Measurements from ENCODE around the gene RPL10A. TPM values are rescaled to one million over a fixed set of nuclear protein-coding genes. Genes with fewer than 3 reads are reported as not detected.
A peak's percentile ranks its signal among the peaks of the same experiment; 100 is the strongest.
"Not testable (repeated sequence)": the region's sequence is repeated elsewhere in the genome, so short reads cannot be mapped to it uniquely, and the experiment has no call there.

The RPL10A gene
- total and polyA plus RNA-seq, 7 experiments from 2014 or later, result 1,203 to 2,381 (median 1,713) TPM

- H3K4me1 ChIP-seq (ENCODE audit: control insufficient read depth in 2 of 2, insufficient read depth in 2 of 2, low read length in 2 of 2), result no peaks in the 10 kb centered on the region
- H3K27ac ChIP-seq (ENCODE audit: low read depth, low read length), result no peak overlapping the region
- H3K9me3 Mint-ChIP-seq, result peaks cover 0 to 26% (median 15%) of the 10 kb centered on the region in 11 donors
- no peaks in the 10 kb centered on the region for H3K27me3 Mint-ChIP-seq
- no peak overlapping the region for H3K4me3 Mint-ChIP-seq
- H3K4me3 ChIP-seq (ENCODE audit: low read length), result no peak overlapping the region
- intact Hi-C loops (cut with micrococcal nuclease), result no loop called here
- no peak for DNase-seq
- peaks cover 19 to 40% (median 28%) of the 10 kb centered on the region in 5 donors for H3K36me3 Mint-ChIP-seq
- H3K27me3 ChIP-seq (ENCODE audit: control insufficient read depth in 2 of 2, insufficient read depth in 2 of 2, low read length in 2 of 2), result no peaks in the 10 kb centered on the region
- peaks cover 0 to 23% (median 0%) of the 10 kb centered on the region in 3 experiments for H3K9me3 ChIP-seq (ENCODE audit: control insufficient read depth in 2 of 3, low read length in 3 of 3)
- H3K27ac Mint-ChIP-seq, result peak overlapping the region in 1 of 9 donors; percentile 4
- H3K4me1 Mint-ChIP-seq, result peaks cover 0 to 7% (median 0%) of the 10 kb centered on the region in 7 donors
- H3K36me3 ChIP-seq (ENCODE audit: control insufficient read depth in 2 of 3, insufficient read depth in 3 of 3, low read length in 3 of 3), result peaks cover 0 to 53% (median 10%) of the 10 kb centered on the region in 3 experiments
- POLR2A ChIA-PET, result no interaction called here
- no peak for ATAC-seq
- CTCF ChIA-PET, result interaction anchor here (1.4 kb wide), 1 partner anchor 9 kb away, joined by 6 read pairs; no protein-coding TSS in a partner anchor
These were observed 40.3 kb upstream of the RPL10A start for GRCh38 chr6:35427851-35428321.

DNA sequence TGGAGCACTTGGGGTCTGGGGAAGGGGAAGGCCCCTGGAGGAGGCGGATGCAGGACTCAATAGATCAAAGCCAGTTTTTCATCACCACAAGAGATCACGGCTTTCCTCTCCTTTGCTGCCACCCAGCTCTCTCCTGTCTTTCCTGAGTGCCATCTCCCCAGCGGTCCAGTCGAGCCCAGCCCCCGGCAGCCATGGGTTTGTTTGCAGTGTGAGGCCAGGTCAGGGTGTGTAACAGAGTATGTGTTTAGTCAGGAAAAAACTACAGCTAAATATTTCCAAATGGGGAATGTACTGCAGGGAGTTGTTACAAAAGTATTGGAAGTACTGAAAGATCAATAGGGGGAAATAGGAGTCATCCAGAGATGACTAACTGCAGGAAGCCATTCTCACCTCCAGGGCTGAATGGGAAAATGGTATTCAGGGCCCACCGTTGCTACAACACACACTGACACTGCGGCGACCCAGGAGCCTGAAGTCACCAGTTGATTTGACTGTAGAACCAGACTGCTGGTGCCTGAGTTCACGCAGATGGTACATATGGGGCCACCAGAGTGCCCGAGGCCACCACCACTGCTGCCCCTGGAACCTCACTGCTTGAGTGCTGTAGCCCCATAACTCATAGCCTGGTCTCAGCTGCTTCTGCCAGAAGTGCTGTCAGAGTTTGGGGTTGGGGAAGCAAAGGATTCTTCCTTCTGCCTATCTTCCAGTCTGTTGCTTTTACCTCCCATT, 39.6 kb upstream of the RPL10A start:
- Mint-ChIP-seq H3K36me3 (peaks cover 19 to 39% (median 28%) of the 10 kb centered on the region in 5 donors), H3K27me3 (no peaks in the 10 kb centered on the region), H3K4me1 (peaks cover 0 to 7% (median 0%) of the 10 kb centered on the region in 7 donors), H3K27ac (no peak overlapping the region), H3K9me3 (peaks cover 0 to 26% (median 15%) of the 10 kb centered on the region in 11 donors), H3K4me3 (peak overlapping the region in 1 of 10 donors; percentile 20)
- H3K36me3 ChIP-seq (ENCODE audit: control insufficient read depth in 2 of 3, insufficient read depth in 3 of 3, low read length in 3 of 3), result peaks cover 0 to 51% (median 10%) of the 10 kb centered on the region in 3 experiments
- H3K27ac ChIP-seq (ENCODE audit: low read depth, low read length), result no peak overlapping the region
- DNase-seq, result no peak
- intact Hi-C loops (cut with micrococcal nuclease), result no loop called here
- peaks cover 0 to 23% (median 0%) of the 10 kb centered on the region in 3 experiments for H3K9me3 ChIP-seq (ENCODE audit: control insufficient read depth in 2 of 3, low read length in 3 of 3)
- ChIA-PET POLR2A (interaction anchor here (0.6 kb wide), 1 partner anchor 475 kb away, joined by 3 read pairs; no protein-coding TSS in a partner anchor), CTCF (interaction anchor here (1.4 kb wide), 1 partner anchor 9 kb away, joined by 6 read pairs; no protein-coding TSS in a partner anchor)
- ATAC-seq, result no peak
- no peaks in the 10 kb centered on the region for H3K4me1 ChIP-seq (ENCODE audit: control insufficient read depth in 2 of 2, insufficient read depth in 2 of 2, low read length in 2 of 2)
- no peak overlapping the region for H3K4me3 ChIP-seq (ENCODE audit: low read length)
- H3K27me3 ChIP-seq (ENCODE audit: control insufficient read depth in 2 of 2, insufficient read depth in 2 of 2, low read length in 2 of 2), result no peaks in the 10 kb centered on the region

- Histone ChIP-seq H3K9me3 (ENCODE audit: control insufficient read depth in 2 of 3, low read length in 3 of 3) (peaks cover 0 to 23% (median 0%) of the 10 kb centered on the region in 3 experiments), H3K36me3 (ENCODE audit: control insufficient read depth in 2 of 3, insufficient read depth in 3 of 3, low read length in 3 of 3) (peaks cover 0 to 42% (median 1%) of the 10 kb centered on the region in 3 experiments), H3K27me3 (ENCODE audit: control insufficient read depth in 2 of 2, insufficient read depth in 2 of 2, low read length in 2 of 2) (no peaks in the 10 kb centered on the region), H3K4me3 (ENCODE audit: low read length) (no peak overlapping the region), H3K27ac (ENCODE audit: low read depth, low read length) (no peak overlapping the region), H3K4me1 (ENCODE audit: control insufficient read depth in 2 of 2, insufficient read depth in 2 of 2, low read length in 2 of 2) (no peaks in the 10 kb centered on the region)
- Mint-ChIP-seq H3K4me3 (no peak overlapping the region), H3K27ac (no peak overlapping the region), H3K9me3 (peaks cover 0 to 26% (median 15%) of the 10 kb centered on the region in 11 donors), H3K27me3 (no peaks in the 10 kb centered on the region), H3K4me1 (peaks cover 0 to 7% (median 0%) of the 10 kb centered on the region in 7 donors), H3K36me3 (peaks cover 18 to 39% (median 28%) of the 10 kb centered on the region in 5 donors)
- intact Hi-C loops (cut with micrococcal nuclease), result no loop called here
- POLR2A ChIA-PET, result no interaction called here
- ATAC-seq, result no peak
- DNase-seq, result no peak
- CTCF ChIA-PET, result no interaction called here
These were observed 38.7 kb upstream of the RPL10A start for GRCh38 chr6:35429463-35429862.

DNA sequence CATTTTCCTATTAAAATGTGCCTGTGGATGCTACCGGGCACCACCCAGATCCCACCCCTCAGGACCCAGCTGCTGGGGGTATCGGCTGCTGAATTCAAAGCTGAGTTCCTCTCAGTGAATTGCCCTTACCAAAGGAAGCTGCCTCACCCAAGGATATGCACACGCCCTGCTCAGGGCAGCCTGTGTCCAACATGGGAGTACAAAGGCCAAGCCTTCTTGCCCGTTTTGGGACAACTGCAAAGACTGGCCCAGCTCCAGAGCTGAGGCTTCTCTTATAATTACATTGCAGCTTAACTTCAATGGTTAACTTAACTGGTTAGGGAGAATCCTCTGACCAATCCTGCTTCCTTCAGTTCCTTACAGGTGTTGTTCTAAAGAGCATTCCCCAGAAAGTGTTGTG, 35.9 kb upstream of the RPL10A start:
- intact Hi-C loops (cut with micrococcal nuclease), result no loop called here
- CTCF ChIA-PET, result no interaction called here
- no peaks in the 10 kb centered on the region for H3K4me1 ChIP-seq (ENCODE audit: control insufficient read depth in 2 of 2, insufficient read depth in 2 of 2, low read length in 2 of 2)
- DNase-seq (no peak), ATAC-seq (no peak)
- no peak overlapping the region for H3K27ac ChIP-seq (ENCODE audit: low read depth, low read length)
- Mint-ChIP-seq H3K36me3 (peaks cover 5 to 21% (median 9%) of the 10 kb centered on the region in 5 donors), H3K27me3 (no peaks in the 10 kb centered on the region), H3K4me3 (no peak overlapping the region), H3K27ac (no peak overlapping the region), H3K9me3 (peaks cover 0 to 26% (median 15%) of the 10 kb centered on the region in 11 donors), H3K4me1 (no peaks in the 10 kb centered on the region)
- H3K27me3 ChIP-seq (ENCODE audit: control insufficient read depth in 2 of 2, insufficient read depth in 2 of 2, low read length in 2 of 2), result no peaks in the 10 kb centered on the region
- POLR2A ChIA-PET, result no interaction called here
- peaks cover 0 to 15% (median 0%) of the 10 kb centered on the region in 3 experiments for H3K36me3 ChIP-seq (ENCODE audit: control insufficient read depth in 2 of 3, insufficient read depth in 3 of 3, low read length in 3 of 3)
- peaks cover 0 to 23% (median 0%) of the 10 kb centered on the region in 3 experiments for H3K9me3 ChIP-seq (ENCODE audit: control insufficient read depth in 2 of 3, low read length in 3 of 3)
- H3K4me3 ChIP-seq (ENCODE audit: low read length), result no peak overlapping the region

DNA sequence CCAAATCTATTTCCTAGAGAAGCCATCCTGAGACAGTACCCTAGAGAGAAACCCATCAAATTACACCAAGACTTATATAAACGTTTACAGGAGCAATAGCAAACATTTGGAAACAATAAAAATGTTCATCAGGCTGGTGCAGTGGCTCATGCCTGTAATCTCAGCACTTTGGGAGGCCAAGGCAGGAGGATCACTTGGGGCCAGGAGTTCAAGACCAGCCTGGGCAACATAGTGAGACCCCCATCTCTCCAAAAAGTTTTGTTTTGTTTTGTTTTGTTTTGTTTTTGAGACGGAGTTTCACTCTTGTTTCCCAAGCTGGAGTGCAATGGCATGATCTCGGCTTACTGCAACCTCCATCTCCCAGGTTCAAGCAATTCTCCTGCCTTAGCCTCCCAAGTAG, 35.5 kb upstream of the RPL10A start:
- H3K27me3 Mint-ChIP-seq; ATAC-seq; H3K4me1 Mint-ChIP-seq; DNase-seq; H3K27ac ChIP-seq (ENCODE audit: low read depth, low read length); H3K27me3 ChIP-seq (ENCODE audit: control insufficient read depth in 2 of 2, insufficient read depth in 2 of 2, low read length in 2 of 2); H3K4me3 Mint-ChIP-seq; POLR2A ChIA-PET; H3K4me1 ChIP-seq (ENCODE audit: control insufficient read depth in 2 of 2, insufficient read depth in 2 of 2, low read length in 2 of 2); H3K27ac Mint-ChIP-seq; CTCF ChIA-PET; intact Hi-C loops (cut with micrococcal nuclease); H3K4me3 ChIP-seq (ENCODE audit: low read length): not testable (repeated sequence)
- peaks cover 0 to 11% (median 0%) of the 10 kb centered on the region in 3 experiments for H3K36me3 ChIP-seq (ENCODE audit: control insufficient read depth in 2 of 3, insufficient read depth in 3 of 3, low read length in 3 of 3)
- peaks cover 5 to 19% (median 9%) of the 10 kb centered on the region in 5 donors for H3K36me3 Mint-ChIP-seq
- peaks cover 0 to 23% (median 0%) of the 10 kb centered on the region in 3 experiments for H3K9me3 ChIP-seq (ENCODE audit: control insufficient read depth in 2 of 3, low read length in 3 of 3)
- peaks cover 0 to 26% (median 15%) of the 10 kb centered on the region in 11 donors for H3K9me3 Mint-ChIP-seq

- peaks cover 0 to 4% (median 0%) of the 10 kb centered on the region in 11 donors for H3K9me3 Mint-ChIP-seq
- Histone ChIP-seq H3K4me1 (ENCODE audit: control insufficient read depth in 2 of 2, insufficient read depth in 2 of 2, low read length in 2 of 2) (no peaks in the 10 kb centered on the region), H3K27me3 (ENCODE audit: control insufficient read depth in 2 of 2, insufficient read depth in 2 of 2, low read length in 2 of 2) (no peaks in the 10 kb centered on the region), H3K36me3 (ENCODE audit: control insufficient read depth in 2 of 3, insufficient read depth in 3 of 3, low read length in 3 of 3) (no peaks in the 10 kb centered on the region), H3K27ac (ENCODE audit: low read depth, low read length) (no peak overlapping the region), H3K4me3 (ENCODE audit: low read length) (no peak overlapping the region), H3K9me3 (ENCODE audit: control insufficient read depth in 2 of 3, low read length in 3 of 3) (peaks cover 0 to under 1% (median 0%) of the 10 kb centered on the region in 3 experiments)
- no peaks in the 10 kb centered on the region for H3K27me3 Mint-ChIP-seq
- peak overlapping the region in 1 of 9 donors; percentile 60 for H3K27ac Mint-ChIP-seq
- peak; percentile 6 for ATAC-seq
- DNase-seq, result no peak
- no peaks in the 10 kb centered on the region for H3K4me1 Mint-ChIP-seq
- intact Hi-C loops (cut with micrococcal nuclease), result no loop called here
- H3K4me3 Mint-ChIP-seq, result no peak overlapping the region
- ChIA-PET CTCF (no interaction called here), POLR2A (interaction anchor here (1.6 kb wide), 1 partner anchor 33 kb away, joined by 3 read pairs; the partner anchor contains the start of gene RPL10A)
- H3K36me3 Mint-ChIP-seq, result no peaks in the 10 kb centered on the region
These were observed 32.9 kb upstream of the RPL10A start for GRCh38 chr6:35435074-35435837.
